ENCODE results near the gene UBXN7.
"Not testable (repeated sequence)": the region's sequence is repeated elsewhere in the genome, so short reads cannot be mapped to it uniquely, and the experiment has no call there.

UBXN7 gene

DNA sequence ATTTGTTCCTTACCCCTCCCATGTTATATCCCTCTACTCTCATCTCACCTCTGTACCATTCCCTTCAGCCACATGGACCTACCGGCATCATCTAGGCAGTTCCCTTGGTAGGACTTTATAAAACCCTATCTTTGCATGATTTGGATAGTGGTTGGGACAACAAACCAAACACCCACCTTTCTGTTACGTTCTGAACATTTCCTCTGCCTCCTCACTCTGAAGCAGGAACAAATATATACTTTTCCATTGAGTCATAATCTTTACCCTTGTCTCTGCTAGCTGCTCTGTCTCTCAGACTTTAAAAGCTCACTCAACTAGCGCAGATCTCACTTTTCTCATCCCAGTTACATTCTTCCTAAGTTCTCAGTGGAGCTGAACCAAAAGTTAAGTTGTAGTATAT lies 17.8 kb downstream of the UBXN7 start:
- no peak for DNase-seq (ENCODE audit: low spot score)

- no peak for DNase-seq (ENCODE audit: low spot score)
Observed at GRCh38 chr3:196412704-196413103, 19.5 kb downstream of the UBXN7 start.

DNA sequence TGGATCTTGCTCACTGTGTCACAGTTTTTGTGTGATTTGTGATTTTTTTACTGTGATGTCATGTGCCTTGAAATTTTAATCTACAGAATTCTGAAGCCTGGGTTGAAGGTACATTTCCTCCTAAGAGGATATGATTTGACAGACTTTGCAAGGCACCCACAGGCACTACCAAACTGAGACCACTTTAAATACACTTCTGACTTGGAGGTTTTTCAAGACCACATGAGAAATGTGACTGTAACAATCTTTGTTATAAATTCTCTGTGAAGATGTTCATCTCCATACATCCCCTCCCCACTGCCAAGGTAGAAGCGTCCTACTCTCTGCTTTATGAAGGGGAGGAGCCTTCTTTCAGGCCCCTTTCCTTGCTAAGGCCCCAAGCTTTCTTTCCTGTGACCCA lies 22.8 kb downstream of the UBXN7 start:
- DNase-seq (ENCODE audit: low spot score): no peak

DNA sequence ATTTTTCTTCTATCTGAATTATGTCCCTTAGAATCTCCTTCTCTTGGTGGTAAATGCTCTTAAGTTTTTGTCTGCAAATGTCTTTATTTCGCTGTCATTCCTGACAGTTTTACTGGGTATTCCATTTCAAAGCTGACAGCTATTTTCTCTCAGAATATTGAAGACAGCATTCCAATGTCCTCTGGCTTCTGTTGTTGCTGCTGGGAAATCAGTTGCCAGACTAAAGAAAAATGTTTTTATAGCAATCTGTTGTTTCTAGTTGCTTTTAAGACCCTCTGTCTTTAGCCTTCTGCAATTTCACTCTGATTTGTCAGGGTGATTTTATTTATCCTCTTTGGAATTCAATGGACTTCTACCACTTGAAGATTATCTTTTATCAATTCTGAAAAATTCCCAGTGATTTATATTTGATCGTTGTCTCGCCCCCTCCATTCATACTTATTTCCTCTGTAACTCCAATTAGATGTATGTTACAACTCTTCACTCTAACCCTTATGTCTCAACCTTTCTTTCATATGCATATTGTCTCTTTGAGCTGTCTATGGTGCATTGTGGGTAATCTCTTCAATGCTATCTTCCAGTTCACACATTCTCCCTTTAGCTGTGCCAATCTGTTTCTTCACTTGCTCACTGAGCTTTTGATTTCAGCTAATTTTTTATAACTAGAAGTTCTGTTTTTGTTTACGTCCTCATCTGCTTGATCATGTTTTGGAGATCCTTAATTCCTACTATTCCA lies 23.5 kb downstream of the UBXN7 start:
- DNase-seq (ENCODE audit: low spot score): no peak

- DNase-seq (ENCODE audit: low spot score): no peak
Observed at GRCh38 chr3:196406811-196407470, 25.3 kb downstream of the UBXN7 start.

GRCh38 chr3:196400331-196400730 lies 31.9 kb downstream of the UBXN7 start:
- no peak for DNase-seq (ENCODE audit: low spot score)

DNA sequence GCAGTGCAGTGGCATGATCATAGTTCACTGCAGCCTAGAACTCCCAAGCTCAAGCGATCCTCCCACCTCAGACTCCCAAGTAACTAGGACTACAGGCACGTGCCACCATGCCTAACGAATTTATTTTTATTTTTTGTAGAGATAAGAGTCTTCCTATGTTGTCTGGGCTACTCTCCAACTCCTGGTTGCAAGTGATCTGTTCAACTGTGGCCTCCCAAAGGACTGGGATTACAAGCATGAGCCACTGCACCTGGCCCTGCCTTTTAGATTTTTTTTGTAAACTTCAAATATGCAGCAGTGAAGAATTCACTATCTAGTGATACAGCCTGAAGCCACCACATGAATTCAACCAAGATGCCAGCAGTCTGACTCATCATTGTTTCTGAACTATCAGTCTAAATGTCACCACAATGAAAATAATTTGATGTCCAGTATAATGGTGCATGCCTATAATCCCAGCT lies 32.7 kb downstream of the UBXN7 start:
- peak; percentile 41 for DNase-seq (ENCODE audit: low spot score)

DNA sequence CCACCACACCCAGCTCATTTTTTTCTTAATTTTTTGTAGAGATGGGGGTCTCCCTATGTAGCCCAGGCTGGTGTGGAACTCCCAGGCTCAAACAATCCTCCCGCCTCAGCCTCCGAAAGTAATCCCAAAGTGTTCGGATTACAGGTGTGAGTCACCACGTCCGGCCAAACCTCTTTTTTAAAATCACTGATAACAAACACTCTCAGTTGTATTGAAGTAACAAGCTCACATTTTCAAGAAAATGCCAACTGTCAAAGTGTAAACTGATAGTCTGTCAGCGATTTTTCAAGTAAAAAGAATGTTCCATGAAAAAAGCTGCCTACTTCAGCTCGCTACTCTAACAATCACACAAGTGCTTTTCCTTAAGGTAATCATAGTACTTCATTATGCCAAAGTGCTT lies 33.4 kb downstream of the UBXN7 start:
- no peak for DNase-seq (ENCODE audit: low spot score)

GRCh38 chr3:196397941-196398340 lies 34.3 kb downstream of the UBXN7 start:
- no peak for DNase-seq (ENCODE audit: low spot score)

DNA sequence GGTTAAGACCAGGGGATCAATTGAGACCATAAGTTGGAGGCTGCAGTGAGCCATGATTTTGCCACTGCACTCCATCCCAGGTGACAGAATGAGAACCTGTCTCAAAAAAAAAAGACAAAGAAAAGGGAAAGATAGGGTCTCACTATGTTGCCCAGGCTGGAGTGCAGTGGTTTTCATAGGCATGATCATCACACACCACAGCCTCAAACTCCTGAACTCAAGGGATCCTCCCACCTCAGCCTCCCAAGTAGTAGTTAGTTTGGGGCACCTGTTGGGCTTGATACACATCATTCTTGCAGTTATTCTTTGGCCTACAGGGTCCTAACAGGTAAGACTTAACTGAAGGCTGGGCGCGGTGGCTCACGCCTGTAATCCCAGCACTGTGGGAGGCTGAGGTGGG lies 42.1 kb downstream of the UBXN7 start:
- DNase-seq (ENCODE audit: low spot score): no peak

DNA sequence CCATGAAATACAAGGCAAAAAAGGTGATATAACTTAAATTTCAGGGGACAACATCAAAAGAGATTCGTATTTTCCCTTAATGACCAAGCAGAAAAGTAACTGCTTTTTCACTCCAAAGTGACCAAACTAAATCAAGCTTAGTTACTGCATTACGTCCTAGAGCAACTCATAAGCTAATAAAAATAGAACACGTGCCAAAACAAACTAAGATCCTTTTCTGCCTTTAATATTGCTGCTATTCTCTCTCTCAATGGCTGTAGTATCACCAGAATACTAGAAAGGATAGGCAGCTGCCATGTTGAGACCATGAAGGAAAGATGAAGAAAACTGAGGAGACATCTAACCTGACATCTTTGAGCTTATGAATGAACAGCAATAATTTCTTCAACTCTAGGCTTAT lies 43.3 kb downstream of the UBXN7 start:
- no peak for DNase-seq (ENCODE audit: low spot score)

- DNase-seq (ENCODE audit: low spot score): not testable (repeated sequence)
Observed at GRCh38 chr3:196387941-196388340, 44.3 kb downstream of the UBXN7 start.

GRCh38 chr3:196386797-196387196 lies 45.4 kb downstream of the UBXN7 start:
- not testable (repeated sequence) for DNase-seq (ENCODE audit: low spot score)

GRCh38 chr3:196386034-196386433 lies 46.2 kb downstream of the UBXN7 start:
- DNase-seq (ENCODE audit: low spot score): not testable (repeated sequence)

DNA sequence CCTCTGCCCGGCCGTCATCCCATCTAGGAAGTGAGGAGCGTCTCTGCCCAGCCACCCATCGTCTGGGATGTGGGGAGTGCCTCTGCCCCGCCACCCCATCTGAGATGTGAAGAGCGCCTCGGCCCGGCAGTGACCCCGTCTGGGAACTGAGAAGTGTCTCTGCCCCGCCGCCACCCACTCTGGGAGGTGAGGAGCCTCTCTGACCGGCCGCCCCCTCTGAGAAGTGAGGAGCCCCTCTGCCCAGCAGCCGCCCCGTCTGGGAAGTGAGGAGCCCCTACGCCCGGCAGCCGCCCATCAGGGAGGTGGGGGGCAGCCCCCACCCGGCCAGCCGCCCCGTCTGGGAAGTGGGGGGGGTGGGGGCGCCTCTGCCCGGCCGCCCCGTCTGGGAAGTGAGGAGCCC lies 46.8 kb downstream of the UBXN7 start:
- not testable (repeated sequence) for DNase-seq (ENCODE audit: low spot score)

DNA sequence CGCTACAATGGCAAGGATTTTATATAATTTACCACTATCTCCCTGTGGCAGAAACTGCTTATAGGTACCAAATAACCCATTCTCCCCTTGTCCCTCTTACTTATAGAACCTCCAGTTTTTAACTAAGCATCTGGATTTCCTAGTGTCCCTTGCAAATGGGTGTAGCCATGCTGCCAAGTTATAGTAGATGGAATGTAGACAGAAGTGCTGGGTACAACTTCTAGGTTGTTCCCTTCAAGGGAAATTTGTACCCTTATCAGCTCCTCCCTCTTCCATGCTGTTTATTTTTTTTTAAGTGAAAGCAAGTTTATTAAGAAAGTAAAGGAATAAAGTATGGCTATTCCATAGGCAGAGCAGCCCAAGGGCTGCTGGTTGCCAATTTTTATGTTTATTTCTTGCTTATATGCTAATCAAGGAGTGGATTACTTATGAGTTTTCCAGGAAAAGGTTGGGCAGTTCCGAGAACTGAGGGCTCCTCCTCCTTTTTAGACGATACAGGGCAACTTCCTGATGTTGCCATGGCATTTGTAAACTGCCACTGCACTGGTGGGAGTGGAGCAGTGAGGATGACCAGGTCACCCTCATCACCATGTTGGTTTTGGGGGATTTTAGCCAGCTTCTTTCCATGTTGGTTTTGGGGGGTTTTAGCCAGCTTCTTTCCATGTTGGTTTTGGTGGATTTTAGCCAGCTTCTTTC lies 53.9 kb downstream of the UBXN7 start:
- no peak for DNase-seq (ENCODE audit: low spot score)

GRCh38 chr3:196377321-196377720 lies 54.9 kb downstream of the UBXN7 start:
- DNase-seq (ENCODE audit: low spot score): no peak

DNA sequence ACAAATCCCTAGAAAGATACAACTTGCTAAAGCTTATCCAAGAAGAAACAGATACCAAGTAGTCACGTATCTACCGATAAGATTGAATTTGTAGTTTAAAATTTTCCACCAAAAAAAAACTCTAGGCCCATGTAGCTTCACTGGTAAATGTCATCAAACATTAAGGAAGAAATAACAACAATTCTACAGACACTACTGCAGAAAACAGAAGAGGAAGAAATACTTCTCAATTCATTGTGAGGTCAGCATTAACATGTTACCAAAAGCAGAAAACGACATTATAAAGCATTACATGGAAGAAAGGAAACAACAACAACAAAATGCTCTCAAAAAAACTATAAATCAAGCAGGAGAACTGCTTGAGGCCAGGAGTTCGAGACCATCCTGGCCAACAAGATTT lies 66.5 kb downstream of the UBXN7 start:
- DNase-seq (ENCODE audit: low spot score): no peak

GRCh38 chr3:196360586-196360985 lies 71.6 kb downstream of the UBXN7 start:
- DNase-seq (ENCODE audit: low spot score): no peak

- not testable (repeated sequence) for DNase-seq (ENCODE audit: low spot score)
Observed at GRCh38 chr3:196358540-196358939, 73.7 kb downstream of the UBXN7 start.

- DNase-seq (ENCODE audit: low spot score): no peak
Observed at GRCh38 chr3:196357905-196358304, 74.3 kb downstream of the UBXN7 start.

- no peak for DNase-seq (ENCODE audit: low spot score)
Observed at GRCh38 chr3:196356556-196356955, 75.7 kb downstream of the UBXN7 start.

- no peak for DNase-seq (ENCODE audit: low spot score)
Observed at GRCh38 chr3:196355668-196356067, 76.6 kb downstream of the UBXN7 start.
